Mesenchymal stem cell (in vitro differentiated cells and primary cell): Measurements from ENCODE around the gene RBFOX1.

Source experiments
- DNase-seq: peaks from one replicate; pipeline ENCODE4 v3.0.0-alpha.2; 2013
- H2AFZ ChIP-seq: one replicate; pipeline ENCODE4 v1.6.1; 2013; ENCODE audit warnings: low read depth, mild to moderate bottlenecking, control low read depth, inconsistent platforms, low read length, moderate library complexity
- H2AK5ac ChIP-seq: 2 replicates; pipeline ENCODE4 v1.6.1; 2013; ENCODE audit warnings: low read length, moderate library complexity, mild to moderate bottlenecking, inconsistent platforms; ENCODE audit not compliant: severe bottlenecking
- H2BK120ac ChIP-seq: one replicate; pipeline ENCODE4 v1.6.1; 2013; ENCODE audit warnings: low read depth, mild to moderate bottlenecking, inconsistent platforms, low read length, moderate library complexity
- H2BK12ac ChIP-seq, 2 experiments: one replicate each; pipeline ENCODE4 v1.6.1; 2013; ENCODE audit warnings: inconsistent platforms in 2 of 2, low read length in 2 of 2, mild to moderate bottlenecking in 2 of 2, moderate library complexity in 2 of 2, control low read depth in 1 of 2
- H2BK15ac ChIP-seq: one replicate; pipeline ENCODE4 v1.6.1; 2013; ENCODE audit warnings: mild to moderate bottlenecking, low read depth, inconsistent platforms; ENCODE audit not compliant: poor library complexity, severe bottlenecking
- H2BK5ac ChIP-seq: 2 replicates; pipeline ENCODE4 v1.6.1; 2013; ENCODE audit warnings: low read depth, mild to moderate bottlenecking, low read length, control low read depth, inconsistent platforms; ENCODE audit not compliant: poor library complexity, severe bottlenecking
- H3K14ac ChIP-seq, 2 experiments: one replicate each; pipeline ENCODE4 v1.6.1; 2013; ENCODE audit warnings: inconsistent platforms in 2 of 2, low read length in 2 of 2, control low read depth in 1 of 2, mild to moderate bottlenecking in 1 of 2, moderate library complexity in 1 of 2
- H3K18ac ChIP-seq, 2 experiments: one replicate each; pipeline ENCODE4 v1.6.1; 2013; ENCODE audit warnings: inconsistent platforms in 2 of 2, low read length in 2 of 2, control low read depth in 1 of 2, low read depth in 1 of 2, mild to moderate bottlenecking in 1 of 2
- H3K23ac ChIP-seq, 2 experiments: one replicate each; pipeline ENCODE4 v1.6.1; 2013; ENCODE audit warnings: inconsistent platforms in 2 of 2, low read length in 2 of 2, mild to moderate bottlenecking in 2 of 2, moderate library complexity in 2 of 2, control low read depth in 1 of 2
- H3K27ac ChIP-seq: 2 replicates; pipeline ENCODE4 v1.5.1; 2013; ENCODE audit warnings: mild to moderate bottlenecking, moderate library complexity, low read length, control low read depth, inconsistent platforms; ENCODE audit not compliant: poor library complexity, severe bottlenecking
- H3K27me3 ChIP-seq, 2 experiments: 2 replicates each; pipeline versions ENCODE4 v1.6.1 to v1.7.0; 2013; ENCODE audit warnings: low read length in 2 of 2, mild to moderate bottlenecking in 2 of 2, moderate library complexity in 2 of 2, control low read depth in 1 of 2, inconsistent platforms in 1 of 2; ENCODE audit not compliant: control insufficient read depth in 1 of 2, insufficient read depth in 1 of 2
- H3K36me3 ChIP-seq, 2 experiments: 2 replicates each; pipeline versions ENCODE4 v1.6.1 to v1.7.0; 2013; ENCODE audit warnings: low read length in 2 of 2, control low read depth in 1 of 2, inconsistent platforms in 1 of 2, low read depth in 1 of 2, mild to moderate bottlenecking in 1 of 2; ENCODE audit not compliant: insufficient read depth in 2 of 2, control insufficient read depth in 1 of 2
- H3K4ac ChIP-seq, 2 experiments: one replicate each; pipeline ENCODE4 v1.6.1; 2013; ENCODE audit warnings: inconsistent platforms in 2 of 2, low read length in 2 of 2, mild to moderate bottlenecking in 2 of 2, moderate library complexity in 2 of 2, control low read depth in 1 of 2, low read depth in 1 of 2
- H3K4me1 ChIP-seq: 2 replicates; pipeline ENCODE4 v1.6.1; 2013; ENCODE audit warnings: low read depth, low read length, control low read depth; ENCODE audit not compliant: control insufficient read depth, insufficient read depth
- H3K4me2 ChIP-seq: 2 replicates; pipeline ENCODE4 v1.6.1; 2013; ENCODE audit warnings: low read length, mild to moderate bottlenecking, inconsistent platforms; ENCODE audit not compliant: poor library complexity, severe bottlenecking
- H3K4me3 ChIP-seq, 2 experiments: 2 replicates each; pipeline versions ENCODE4 v1.5.1 to v1.7.0; 2013; ENCODE audit warnings: low read length in 2 of 2, mild to moderate bottlenecking in 2 of 2, control low read depth in 1 of 2, low read depth in 1 of 2; ENCODE audit not compliant: insufficient read depth in 1 of 2
- H3K79me1 ChIP-seq: replicated peaks from 2 replicates; pipeline ENCODE4 v1.6.1; 2013; ENCODE audit warnings: mild to moderate bottlenecking, control low read depth, low read length, inconsistent platforms; ENCODE audit not compliant: poor library complexity, severe bottlenecking
- H3K9ac ChIP-seq: 2 replicates; pipeline ENCODE4 v1.7.0; 2013; ENCODE audit warnings: mild to moderate bottlenecking, low read length, moderate library complexity
- H3K9me3 ChIP-seq: 2 replicates; pipeline ENCODE4 v1.7.0; 2013; ENCODE audit warnings: mild to moderate bottlenecking, low read length; ENCODE audit not compliant: control insufficient read depth
- H4K8ac ChIP-seq: one replicate; pipeline ENCODE4 v1.6.1; 2013; ENCODE audit warnings: inconsistent platforms, mild to moderate bottlenecking, low read length, moderate library complexity
- H4K91ac ChIP-seq: one replicate; pipeline ENCODE4 v1.6.1; 2013; ENCODE audit warnings: mild to moderate bottlenecking, low read length, inconsistent platforms
- WGBS: methylation state at CpG from one replicate; pipeline ENCODE4 v1.1.7; 2013; ENCODE audit warnings: mixed read lengths; 5-methylcytosine and 5-hydroxymethylcytosine counted together

RBFOX1 gene

DNA sequence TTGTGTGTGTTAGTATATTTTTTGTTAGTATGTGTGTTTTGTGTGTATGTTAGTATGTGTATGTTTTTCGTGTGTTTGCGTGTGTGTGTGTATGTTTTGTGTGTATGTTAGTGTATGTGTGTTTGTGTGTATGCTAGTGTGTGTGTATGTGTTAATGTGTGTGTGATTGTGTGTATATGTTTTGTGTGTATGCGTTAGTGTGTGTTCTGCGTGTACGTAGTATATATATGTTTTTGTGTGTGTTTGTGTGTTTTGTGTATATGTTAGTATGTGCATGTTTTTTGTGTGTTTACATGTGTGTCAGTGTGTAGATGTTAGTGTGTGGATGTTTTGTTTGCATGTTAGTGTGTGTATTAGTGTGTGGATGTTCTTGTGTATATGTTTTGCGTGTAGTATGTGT lies 29.6 kb downstream of the RBFOX1 start:
- Histone ChIP-seq H3K4me2 (no peak overlapping the region), H3K79me1 (no peaks in the 10 kb centered on the region), H3K27me3 (no peaks in the 10 kb centered on the region), H2AFZ (no peak overlapping the region), H2AK5ac (no peak overlapping the region), H2BK15ac (no peak overlapping the region), H3K27ac (no peak overlapping the region), H3K23ac (no peak overlapping the region), H3K4me3 (no peak overlapping the region), H3K18ac (no peak overlapping the region), H2BK5ac (no peak overlapping the region), H2BK120ac (no peak overlapping the region), H3K9me3 (no peaks in the 10 kb centered on the region), H3K4ac (no peak overlapping the region), H3K36me3 (no peaks in the 10 kb centered on the region), H3K9ac (no peak overlapping the region), H2BK12ac (no peak overlapping the region), H4K91ac (no peak overlapping the region), H3K14ac (no peak overlapping the region), H3K4me1 (no peaks in the 10 kb centered on the region), H4K8ac (no peak overlapping the region)
- DNase-seq = no peak
- 91% methylated on average over 6 of the region's 6 CpGs for WGBS

DNA sequence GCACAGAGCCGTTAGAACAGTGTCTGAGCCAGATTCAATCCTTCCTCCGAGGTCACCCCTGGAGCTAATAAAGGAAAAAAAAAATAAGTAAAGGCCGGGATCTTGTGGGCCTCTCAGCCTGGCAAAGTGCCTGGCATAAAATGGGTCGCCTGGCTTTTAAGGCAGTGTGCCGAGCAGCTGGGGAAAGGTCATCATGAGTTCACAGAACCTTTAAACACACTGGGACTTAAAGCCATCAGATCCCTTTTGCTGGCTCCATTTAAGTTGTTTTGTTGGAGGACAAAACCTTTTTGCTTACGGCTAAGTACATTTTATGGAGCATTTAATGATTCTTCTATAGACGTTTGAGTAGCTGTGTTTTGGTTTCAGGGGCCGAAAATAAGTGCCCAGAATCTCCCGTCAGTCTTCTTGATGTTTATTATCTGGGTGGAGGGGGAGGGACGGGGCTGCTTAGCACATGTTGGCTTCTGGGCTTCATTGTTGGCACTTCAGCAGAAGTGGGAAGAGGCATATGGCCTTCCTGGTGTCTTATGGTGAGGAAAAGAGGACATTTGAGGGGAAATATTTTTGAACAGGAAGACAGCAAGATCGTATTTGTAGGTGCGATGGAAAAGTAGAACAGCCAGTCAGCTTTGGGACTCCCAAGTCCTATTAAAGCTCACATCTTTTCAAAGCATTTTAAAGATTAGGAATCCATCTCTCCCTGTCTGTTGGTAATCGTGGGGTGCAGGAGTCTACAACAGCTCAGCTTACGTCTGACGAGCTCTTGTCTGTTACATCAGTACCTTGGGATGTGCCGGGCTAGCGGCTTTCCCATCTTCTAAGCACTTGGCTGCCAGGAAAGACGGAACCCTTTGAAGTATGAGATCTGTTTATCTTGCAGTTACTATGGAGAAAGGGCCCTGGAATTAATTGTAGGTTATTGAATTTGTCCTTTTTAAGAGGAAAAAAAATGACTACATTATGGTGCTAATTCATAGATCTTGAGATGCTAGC lies 31.1 kb downstream of the RBFOX1 start:
- Histone ChIP-seq H3K23ac (no peak overlapping the region), H3K14ac (no peak overlapping the region), H3K4me3 (no peak overlapping the region), H3K18ac (no peak overlapping the region), H3K4me1 (no peaks in the 10 kb centered on the region), H3K79me1 (no peaks in the 10 kb centered on the region), H2BK5ac (no peak overlapping the region), H3K9me3 (no peaks in the 10 kb centered on the region), H2BK12ac (no peak overlapping the region), H3K27me3 (no peaks in the 10 kb centered on the region), H4K91ac (no peak overlapping the region), H3K4me2 (no peak overlapping the region), H4K8ac (no peak overlapping the region), H3K27ac (no peak overlapping the region), H3K9ac (no peak overlapping the region), H2AK5ac (no peak overlapping the region), H3K4ac (no peak overlapping the region), H2AFZ (no peak overlapping the region), H2BK15ac (no peak overlapping the region), H3K36me3 (no peaks in the 10 kb centered on the region), H2BK120ac (no peak overlapping the region)
- 58% methylated on average over 18 of the region's 18 CpGs for WGBS
- DNase-seq = no peak

DNA sequence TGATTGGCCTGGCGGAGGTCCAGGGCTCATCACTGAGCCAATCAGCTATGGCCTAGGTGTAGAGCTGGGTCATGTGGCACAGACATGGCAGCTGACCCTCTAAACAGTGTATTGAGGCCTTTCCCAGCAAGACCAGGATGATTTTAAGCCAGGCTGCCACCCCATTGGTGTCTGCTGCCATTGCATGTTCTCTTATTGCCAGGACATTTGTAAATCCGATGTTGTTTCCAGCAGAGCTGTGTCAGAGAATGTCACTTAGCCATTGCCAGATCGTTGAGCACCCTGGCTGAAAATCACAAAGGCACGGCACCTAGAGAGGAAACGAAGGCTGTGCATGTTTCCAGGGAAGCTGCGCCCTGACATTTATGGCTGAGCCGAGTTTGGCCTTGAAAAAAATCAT lies 33.4 kb downstream of the RBFOX1 start:
- H3K4me1 ChIP-seq = no peaks in the 10 kb centered on the region
- H2BK12ac ChIP-seq = no peak overlapping the region
- no peak overlapping the region for H3K27ac ChIP-seq
- H2AFZ ChIP-seq = no peak overlapping the region
- no peak overlapping the region for H2BK15ac ChIP-seq
- no peak overlapping the region for H3K23ac ChIP-seq
- no peak overlapping the region for H2BK120ac ChIP-seq
- H3K9me3 ChIP-seq = no peaks in the 10 kb centered on the region
- H3K4ac ChIP-seq = no peak overlapping the region
- no peak overlapping the region for H3K14ac ChIP-seq
- no peaks in the 10 kb centered on the region for H3K27me3 ChIP-seq
- H3K18ac ChIP-seq = no peak overlapping the region
- no peak overlapping the region for H2AK5ac ChIP-seq
- H2BK5ac ChIP-seq = no peak overlapping the region
- H4K8ac ChIP-seq = no peak overlapping the region
- no peak overlapping the region for H3K4me3 ChIP-seq
- H3K9ac ChIP-seq = no peak overlapping the region
- H3K79me1 ChIP-seq = no peaks in the 10 kb centered on the region
- DNase-seq = no peak
- no peaks in the 10 kb centered on the region for H3K36me3 ChIP-seq
- H4K91ac ChIP-seq = no peak overlapping the region
- WGBS = 67% methylated on average over 7 of the region's 7 CpGs
- no peak overlapping the region for H3K4me2 ChIP-seq

DNA sequence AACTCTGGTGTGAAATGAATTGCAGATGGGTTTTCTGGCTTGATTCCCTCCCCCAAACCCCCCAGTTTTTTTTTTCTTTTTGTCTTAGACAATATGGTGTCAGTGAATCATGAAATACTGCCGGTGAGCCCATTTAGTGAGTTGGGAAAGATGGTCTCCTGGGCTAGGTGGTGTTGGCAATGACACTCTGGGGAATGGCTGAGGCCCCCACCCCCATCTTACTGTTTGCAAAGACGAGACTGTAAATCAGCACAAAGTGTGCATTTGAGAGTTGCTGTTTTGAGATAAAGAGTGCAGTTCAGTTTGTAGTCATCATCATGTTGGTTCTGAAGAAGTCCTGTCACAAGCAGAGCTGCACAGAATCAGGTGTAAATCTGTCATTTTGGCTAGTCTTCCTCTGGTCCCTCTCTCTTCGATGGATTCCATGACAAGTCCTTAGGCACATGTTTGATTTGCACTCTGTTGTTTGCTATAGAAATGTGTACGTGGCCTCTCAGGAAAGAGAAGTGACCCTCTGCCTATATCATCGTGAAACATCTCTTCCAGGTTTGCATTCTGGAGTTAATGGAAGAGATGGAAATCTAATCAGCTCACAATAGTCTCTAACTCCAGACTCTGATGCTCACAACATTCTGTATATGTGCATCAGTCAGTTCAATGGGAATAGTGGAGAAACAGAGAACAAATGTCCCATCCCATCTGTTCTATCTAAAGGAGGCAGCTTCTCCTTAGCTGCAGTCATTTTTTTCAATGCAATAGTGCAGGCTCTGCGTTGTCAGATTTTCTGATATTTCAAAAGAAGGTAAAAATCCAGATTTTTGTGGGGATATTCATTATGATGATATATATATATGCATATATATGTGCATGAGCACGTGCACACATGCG lies 34.6 kb downstream of the RBFOX1 start:
- Histone ChIP-seq H3K27ac (no peak overlapping the region), H3K9me3 (no peaks in the 10 kb centered on the region), H3K79me1 (no peaks in the 10 kb centered on the region), H4K91ac (no peak overlapping the region), H3K4me1 (no peaks in the 10 kb centered on the region), H3K14ac (no peak overlapping the region), H3K9ac (no peak overlapping the region), H3K4me3 (no peak overlapping the region), H2AK5ac (no peak overlapping the region), H3K18ac (no peak overlapping the region), H2BK5ac (no peak overlapping the region), H3K36me3 (no peaks in the 10 kb centered on the region), H2AFZ (no peak overlapping the region), H3K4ac (no peak overlapping the region), H3K23ac (no peak overlapping the region), H2BK12ac (no peak overlapping the region), H3K4me2 (no peak overlapping the region), H3K27me3 (no peaks in the 10 kb centered on the region), H4K8ac (no peak overlapping the region), H2BK15ac (no peak overlapping the region), H2BK120ac (no peak overlapping the region)
- WGBS = 70% methylated on average over 5 of the region's 8 CpGs
- DNase-seq = no peak
